Fibroblast of pulmonary artery (primary cell): Measurements from ENCODE around the gene LRRFIP2.

Experiments used
- DNase-seq: peaks from one replicate; pipeline ENCODE4 v3.0.0-alpha.2; 2010; ENCODE audit warnings: low read depth
- H3K4me3 ChIP-seq: replicated peaks from 2 replicates; pipeline ENCODE4 v1.5.1; 2011; ENCODE audit warnings: low read depth, mild to moderate bottlenecking, control low read depth, low read length, moderate library complexity
- TF ChIP-seq, protein P1 (sequence below): IDR thresholded peaks from 2 replicates; pipeline ENCODE4 v1.5.1; 2011; ENCODE audit warnings: mild to moderate bottlenecking, control low read depth, low read length, inconsistent platforms; ENCODE audit errors: missing control alignments

The LRRFIP2 gene

DNA sequence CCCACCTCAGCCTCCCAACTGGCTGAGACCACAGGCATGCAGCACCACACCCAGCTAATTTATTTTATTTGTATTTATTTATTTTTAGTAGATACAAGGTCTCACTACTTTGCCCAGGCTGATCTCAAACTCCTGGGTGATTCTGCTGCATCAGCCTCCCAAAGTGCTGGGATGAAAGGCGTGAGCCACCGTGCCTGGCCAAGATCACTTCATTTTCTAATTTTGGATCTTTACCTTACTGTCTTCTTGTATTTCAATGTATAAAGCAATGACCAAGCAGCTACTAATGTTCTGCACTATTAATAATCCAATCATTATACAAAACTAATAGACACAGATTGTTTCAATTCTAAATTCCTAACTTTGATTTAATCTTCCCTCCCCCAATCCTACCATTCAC, 56.2 kb downstream of the LRRFIP2 start:
- no peak overlapping the region for H3K4me3 ChIP-seq
- TF ChIP-seq, protein P1, sequence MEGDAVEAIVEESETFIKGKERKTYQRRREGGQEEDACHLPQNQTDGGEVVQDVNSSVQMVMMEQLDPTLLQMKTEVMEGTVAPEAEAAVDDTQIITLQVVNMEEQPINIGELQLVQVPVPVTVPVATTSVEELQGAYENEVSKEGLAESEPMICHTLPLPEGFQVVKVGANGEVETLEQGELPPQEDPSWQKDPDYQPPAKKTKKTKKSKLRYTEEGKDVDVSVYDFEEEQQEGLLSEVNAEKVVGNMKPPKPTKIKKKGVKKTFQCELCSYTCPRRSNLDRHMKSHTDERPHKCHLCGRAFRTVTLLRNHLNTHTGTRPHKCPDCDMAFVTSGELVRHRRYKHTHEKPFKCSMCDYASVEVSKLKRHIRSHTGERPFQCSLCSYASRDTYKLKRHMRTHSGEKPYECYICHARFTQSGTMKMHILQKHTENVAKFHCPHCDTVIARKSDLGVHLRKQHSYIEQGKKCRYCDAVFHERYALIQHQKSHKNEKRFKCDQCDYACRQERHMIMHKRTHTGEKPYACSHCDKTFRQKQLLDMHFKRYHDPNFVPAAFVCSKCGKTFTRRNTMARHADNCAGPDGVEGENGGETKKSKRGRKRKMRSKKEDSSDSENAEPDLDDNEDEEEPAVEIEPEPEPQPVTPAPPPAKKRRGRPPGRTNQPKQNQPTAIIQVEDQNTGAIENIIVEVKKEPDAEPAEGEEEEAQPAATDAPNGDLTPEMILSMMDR, result no peak
- DNase-seq, result no peak

DNA sequence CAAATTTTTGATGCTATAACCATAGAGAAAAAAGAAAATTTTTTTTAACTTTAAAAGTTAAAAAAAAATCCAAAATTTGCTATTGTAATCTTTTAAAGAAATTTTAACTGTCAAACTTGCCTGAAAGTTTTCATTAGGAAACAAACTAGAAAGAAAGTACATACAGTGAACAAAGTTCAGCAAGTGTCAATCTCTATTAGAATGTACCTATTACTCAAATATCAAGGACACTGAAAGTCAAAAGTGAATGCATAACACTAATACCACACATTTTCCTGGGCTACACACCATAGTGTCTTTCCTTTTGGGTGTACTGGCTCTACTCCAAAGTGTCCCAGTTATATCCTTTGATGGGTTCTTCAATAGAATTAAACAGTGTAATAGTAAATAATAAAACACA, 56.8 kb downstream of the LRRFIP2 start:
- no peak overlapping the region for H3K4me3 ChIP-seq
- DNase-seq, result no peak
- TF ChIP-seq, protein P1, result no peak

DNA sequence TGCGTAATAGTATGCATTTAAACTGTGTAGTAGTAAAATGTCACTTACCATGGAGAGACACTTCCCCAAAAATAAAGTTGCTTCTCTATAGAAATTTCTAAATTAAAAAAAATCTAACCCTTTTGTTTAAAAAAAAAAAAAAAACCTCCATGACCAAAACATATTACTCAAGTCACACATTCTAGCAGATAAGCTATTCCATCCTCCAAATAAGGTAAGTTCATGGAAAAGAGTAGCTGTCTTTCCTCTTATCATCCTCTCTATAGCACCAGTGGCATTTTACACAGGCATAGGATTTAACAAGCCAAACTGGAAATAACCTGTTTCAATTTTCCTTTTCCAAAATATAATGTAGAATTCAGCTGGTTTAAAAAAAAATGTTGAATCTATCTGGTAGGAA, 57.4 kb downstream of the LRRFIP2 start:
- TF ChIP-seq, protein P1, result no peak
- H3K4me3 ChIP-seq, result no peak overlapping the region
- no peak for DNase-seq

DNA sequence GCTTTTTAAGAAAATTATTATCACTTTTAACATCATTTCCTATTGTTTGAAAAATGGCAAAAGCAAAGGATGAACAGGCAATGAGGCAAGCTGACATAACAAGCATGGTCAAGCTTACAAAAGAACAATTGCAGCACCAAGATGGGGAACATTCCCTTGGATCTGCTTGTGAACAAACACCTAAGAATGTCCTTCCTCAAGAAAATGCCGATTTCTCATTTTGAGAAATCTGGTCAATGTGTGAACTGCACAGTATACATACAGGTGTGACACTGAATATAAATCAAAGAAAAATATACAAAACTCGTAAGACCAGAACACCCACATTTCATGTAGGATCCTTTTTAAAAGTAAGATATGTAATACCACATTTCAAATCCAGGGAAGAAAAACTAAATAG, 58.9 kb downstream of the LRRFIP2 start:
- peak; percentile 78 for DNase-seq
- TF ChIP-seq, protein P1, result no peak
- no peak overlapping the region for H3K4me3 ChIP-seq

DNA sequence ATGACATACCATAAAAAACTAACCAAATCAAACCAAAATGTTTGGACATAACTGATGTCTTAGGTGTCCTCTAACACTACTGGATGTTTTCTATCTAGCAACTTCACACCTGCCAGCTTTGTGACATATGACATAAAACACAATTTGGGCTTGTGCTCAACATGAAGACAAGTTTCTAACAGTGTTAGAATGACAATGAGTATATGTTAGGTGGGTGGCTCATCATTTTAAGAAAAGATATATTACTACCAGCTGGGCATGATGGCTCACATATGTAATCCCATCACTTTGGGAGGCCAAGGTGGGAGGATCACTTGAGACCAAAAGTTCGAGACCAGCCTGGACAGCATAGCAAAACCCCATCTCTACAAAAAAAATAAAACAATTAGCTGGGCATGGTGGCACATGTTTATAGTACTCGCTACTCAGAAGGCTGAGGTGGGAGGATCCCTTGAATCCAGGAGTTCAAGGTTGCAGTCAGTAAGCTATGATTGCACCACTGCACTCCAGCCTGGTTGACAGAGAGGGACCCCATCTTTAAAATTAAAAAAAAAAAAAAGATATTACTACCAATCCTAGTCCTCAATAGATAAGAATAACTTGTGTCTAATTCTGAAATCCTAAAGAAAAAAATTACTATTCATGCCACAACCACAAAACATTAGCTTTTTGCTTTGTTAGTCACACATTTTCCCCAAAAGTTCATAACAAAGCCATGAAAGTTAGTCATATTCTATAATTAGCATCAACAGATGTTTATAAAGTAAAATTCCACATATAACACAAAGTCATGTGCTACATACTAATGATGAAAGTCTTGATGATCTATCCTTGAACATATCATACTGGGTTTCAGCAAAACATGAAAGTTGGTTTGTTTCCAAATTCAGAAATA, 59.9 kb downstream of the LRRFIP2 start:
- DNase-seq, result peak; percentile 85
- TF ChIP-seq, protein P1, result no peak
- no peak overlapping the region for H3K4me3 ChIP-seq

DNA sequence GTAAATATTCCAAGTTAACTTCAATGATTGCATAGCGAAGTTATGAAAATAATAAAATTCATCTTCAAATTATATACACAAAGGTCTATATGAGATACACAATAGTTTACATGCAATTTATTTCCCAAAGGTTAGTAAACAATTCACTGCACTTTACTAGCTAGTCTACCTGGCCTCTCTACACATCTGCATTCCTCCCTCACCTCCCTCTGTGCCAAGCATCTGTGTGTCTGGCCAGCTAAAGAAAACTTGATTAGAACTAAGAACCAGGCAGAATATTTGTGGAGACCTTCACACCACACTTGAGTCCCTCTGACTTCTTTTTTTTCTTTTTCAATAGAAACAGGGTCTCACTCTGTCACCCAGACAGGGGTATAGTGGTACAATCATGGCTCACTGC, 61.4 kb downstream of the LRRFIP2 start:
- DNase-seq, result no peak
- TF ChIP-seq, protein P1, result no peak
- H3K4me3 ChIP-seq, result no peak overlapping the region

DNA sequence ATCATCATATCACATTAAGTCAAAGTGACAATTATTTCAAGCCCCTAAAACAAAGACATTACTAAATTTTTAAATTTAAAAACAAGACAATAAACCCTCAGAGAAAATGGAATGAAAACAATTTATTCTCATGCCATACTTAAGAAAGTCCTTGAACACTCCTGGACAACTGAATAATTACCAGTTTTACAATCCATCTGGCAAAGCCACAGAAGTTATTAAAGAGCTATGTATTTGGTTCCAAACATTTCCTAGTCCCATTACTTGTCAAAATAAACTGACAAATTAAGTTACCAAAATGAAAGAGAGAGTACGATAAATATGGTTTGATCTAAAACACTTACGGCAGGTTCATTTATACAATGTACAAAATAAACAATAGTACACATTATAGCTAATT, 63.2 kb downstream of the LRRFIP2 start:
- DNase-seq, result no peak
- TF ChIP-seq, protein P1, result no peak
- H3K4me3 ChIP-seq, result no peak overlapping the region
